NCI-H128 (cell line): ENCODE results near the gene HRC.
"Not testable (repeated sequence)": the region's sequence is repeated elsewhere in the genome, so short reads cannot be mapped to it uniquely, and the experiment has no call there.

Source experiments
- DNase-seq: peaks from one replicate; lab custom pipeline; 2025; ENCODE audit not compliant: unreplicated experiment; lab: John Stamatoyannopoulos, UW

The HRC gene

GRCh38 chr19:49155005-49155819 lies at the start of gene HRC:
Gene HRC (minus strand): TSS chr19:49155396. CDS start chr19:49155237, 159 bp downstream.
- no peak for DNase-seq

- DNase-seq: no peak
Measured at GRCh38 chr19:49201042-49201441, 45.8 kb upstream of the HRC start.

GRCh38 chr19:49200238-49200862 lies 45.2 kb upstream of the HRC start:
- DNase-seq: no peak

- DNase-seq: no peak
Measured at GRCh38 chr19:49196527-49197240, 41.5 kb upstream of the HRC start.

GRCh38 chr19:49194408-49194807 lies 39.2 kb upstream of the HRC start:
- DNase-seq: no peak

GRCh38 chr19:49193822-49194394 lies 38.7 kb upstream of the HRC start:
- DNase-seq: no peak

GRCh38 chr19:49190781-49191180 lies 35.6 kb upstream of the HRC start:
- DNase-seq: no peak

- no peak for DNase-seq
Measured at GRCh38 chr19:49189259-49189658, 34.1 kb upstream of the HRC start.

GRCh38 chr19:49188626-49189200 lies 33.5 kb upstream of the HRC start:
- no peak for DNase-seq

GRCh38 chr19:49186108-49186507 lies 30.9 kb upstream of the HRC start:
- DNase-seq: no peak

- no peak for DNase-seq
Measured at GRCh38 chr19:49182848-49183375, 27.7 kb upstream of the HRC start.

GRCh38 chr19:49182010-49182847 lies 27.0 kb upstream of the HRC start:
- DNase-seq: not testable (repeated sequence)

GRCh38 chr19:49180659-49181058 lies 25.5 kb upstream of the HRC start:
- DNase-seq: no peak

GRCh38 chr19:49173198-49173597 lies 18.0 kb upstream of the HRC start:
- DNase-seq: no peak

- no peak for DNase-seq
Measured at GRCh38 chr19:49168421-49168820, 13.2 kb upstream of the HRC start.

- no peak for DNase-seq
Measured at GRCh38 chr19:49167857-49168409, 12.7 kb upstream of the HRC start.

GRCh38 chr19:49165865-49166301 lies 10.7 kb upstream of the HRC start:
- no peak for DNase-seq

- no peak for DNase-seq
Measured at GRCh38 chr19:49165111-49165750, 10.0 kb upstream of the HRC start.

- no peak for DNase-seq
Measured at GRCh38 chr19:49161987-49162386, 6.8 kb upstream of the HRC start.
